IMR-90 (cell line): ENCODE data around the gene NLGN2. TPM values are rescaled to one million over a fixed set of nuclear protein-coding genes. Genes with fewer than 3 reads are reported as not detected.

Source experiments
- ATAC-seq: fragments of 200-7000 bp; cut with Tn5 transposase; 2 replicates; pipeline ENCODE4 v1.9.1; 2020; ENCODE audit warnings: low read depth, mild to moderate bottlenecking, moderate library complexity
- BruUV-seq: library from RNA; stranded (reverse); fragments of 400-500 nt; replicated peaks from 2 replicates; lab custom pipeline; 2021; lab: Mats Ljungman, UMichigan
- CTCF ChIA-PET: fragments of 300-600 bp; formaldehyde crosslinking; extraction: SDS; loops from one replicate; lab custom pipeline; 2021; ENCODE audit warnings: antibody characterized with exemption; lab: Yijun Ruan, JAX
- POLR2A ChIA-PET: fragments of 300-600 bp; sonication (Branson Sonifier 250); formaldehyde crosslinking; loops from one replicate; lab custom pipeline; 2022; ENCODE audit warnings: antibody characterized with exemption; ENCODE audit not compliant: unreplicated experiment; lab: Charles Lee
- DNase-seq: peaks from one replicate; pipeline ENCODE4 v3.0.0; 2013
- H2AFZ ChIP-seq: replicated peaks from 2 replicates; pipeline ENCODE3; 2013; ENCODE audit warnings: low read length, mild to moderate bottlenecking; ENCODE audit not compliant: poor library complexity
- H2AK5ac ChIP-seq: 2 replicates; pipeline ENCODE4 v1.6.1; 2013; ENCODE audit warnings: low read depth, low read length, inconsistent platforms
- H2AK9ac ChIP-seq: replicated peaks from 2 replicates; pipeline ENCODE3; 2013; ENCODE audit warnings: mild to moderate bottlenecking, low read depth, low read length, moderate library complexity; ENCODE audit not compliant: poor library complexity
- H2BK120ac ChIP-seq: 2 replicates; pipeline ENCODE4 v1.6.1; 2013; ENCODE audit warnings: low read depth, low read length, inconsistent platforms
- H2BK15ac ChIP-seq: 3 replicates; pipeline ENCODE4 v1.6.1; 2013; ENCODE audit warnings: low read depth, low read length, inconsistent platforms
- H2BK20ac ChIP-seq: 2 replicates; pipeline ENCODE4 v1.6.1; 2013; ENCODE audit warnings: low read depth, mild to moderate bottlenecking, inconsistent platforms, low read length, moderate library complexity
- H2BK5ac ChIP-seq: 2 replicates; pipeline ENCODE4 v1.6.1; 2013; ENCODE audit warnings: mild to moderate bottlenecking, low read depth, low read length, inconsistent platforms; ENCODE audit not compliant: poor library complexity, severe bottlenecking
- H3K14ac ChIP-seq: replicated peaks from 2 replicates; pipeline ENCODE4 v1.6.1; 2013; ENCODE audit warnings: low read depth, low read length, inconsistent platforms
- H3K18ac ChIP-seq: 2 replicates; pipeline ENCODE4 v1.6.1; 2013; ENCODE audit warnings: low read depth, low read length, control low read depth
- H3K23ac ChIP-seq: 2 replicates; pipeline ENCODE4 v1.6.1; 2013; ENCODE audit warnings: low read depth, low read length, inconsistent platforms
- H3K27ac ChIP-seq: 2 replicates; pipeline ENCODE4 v1.5.1; 2013; ENCODE audit warnings: mild to moderate bottlenecking, control low read depth, low read length; ENCODE audit not compliant: insufficient read depth
- H3K27me3 ChIP-seq: 2 replicates; pipeline ENCODE4 v1.6.1; 2013; ENCODE audit warnings: low read length; ENCODE audit not compliant: control insufficient read depth, insufficient read depth
- H3K36me3 ChIP-seq: 2 replicates; pipeline ENCODE4 v1.6.1; 2013; ENCODE audit warnings: low read length, mixed read lengths; ENCODE audit not compliant: control insufficient read depth, insufficient read depth
- H3K4ac ChIP-seq: 2 replicates; pipeline ENCODE4 v1.6.1; 2013; ENCODE audit warnings: low read depth, low read length, inconsistent platforms
- H3K4me1 ChIP-seq: 2 replicates; pipeline ENCODE4 v1.6.1; 2013; ENCODE audit warnings: low read length, mixed read lengths; ENCODE audit not compliant: control insufficient read depth, insufficient read depth
- H3K4me2 ChIP-seq: 2 replicates; pipeline ENCODE4 v1.6.1; 2013; ENCODE audit warnings: low read depth, mild to moderate bottlenecking, control low read depth, low read length, moderate library complexity
- H3K4me3 ChIP-seq: 2 replicates; pipeline ENCODE4 v1.5.1; 2013; ENCODE audit warnings: low read depth, mild to moderate bottlenecking, control low read depth, low read length, moderate library complexity; ENCODE audit not compliant: insufficient read depth
- H3K56ac ChIP-seq: 2 replicates; pipeline ENCODE4 v1.6.1; 2013; ENCODE audit warnings: low read length, inconsistent platforms; ENCODE audit not compliant: insufficient read depth; ENCODE audit errors: extremely low read depth
- H3K79me1 ChIP-seq, 2 experiments: 2 replicates each; pipeline ENCODE4 v1.6.1; 2013; ENCODE audit warnings: low read length in 2 of 2, inconsistent platforms in 1 of 2, low read depth in 1 of 2
- H3K9ac ChIP-seq: 2 replicates; pipeline ENCODE4 v1.6.1; 2013; ENCODE audit warnings: low read depth, low read length, control low read depth
- H3K9me1 ChIP-seq: 2 replicates; pipeline ENCODE4 v1.6.1; 2013; ENCODE audit warnings: low read length, inconsistent platforms; ENCODE audit not compliant: insufficient read depth
- H3K9me3 ChIP-seq: 2 replicates; pipeline ENCODE4 v1.6.1; 2013; ENCODE audit warnings: low read length; ENCODE audit not compliant: control insufficient read depth, insufficient read depth
- H4K20me1 ChIP-seq: 2 replicates; pipeline ENCODE4 v1.6.1; 2013; ENCODE audit warnings: low read length, inconsistent platforms; ENCODE audit not compliant: insufficient read depth
- H4K5ac ChIP-seq: 2 replicates; pipeline ENCODE4 v1.6.1; 2013; ENCODE audit warnings: mild to moderate bottlenecking, low read depth, low read length, control low read depth
- H4K8ac ChIP-seq, 2 experiments: 2 replicates each; pipeline ENCODE4 v1.6.1; 2013; ENCODE audit warnings: low read depth in 2 of 2, low read length in 2 of 2, control low read depth in 1 of 2, inconsistent platforms in 1 of 2
- H4K91ac ChIP-seq: 2 replicates; pipeline ENCODE4 v1.6.1; 2013; ENCODE audit warnings: low read depth, low read length, inconsistent platforms; ENCODE audit not compliant: insufficient read depth
- BHLHE40 ChIP-seq: fragments of 150-350 bp; IDR thresholded peaks from 2 replicates; pipeline ENCODE4 v1.6.1; 2016; ENCODE audit warnings: mild to moderate bottlenecking, low read depth, low read length
- CEBPB ChIP-seq: IDR thresholded peaks from 2 replicates; pipeline ENCODE4 v1.6.1; 2012; ENCODE audit warnings: low read depth, low read length, improper control_type of control experiment
- CHD1 ChIP-seq: IDR thresholded peaks from 2 replicates; pipeline ENCODE4 v1.6.1; 2012; ENCODE audit warnings: low read depth, low read length, improper control_type of control experiment
- FOS ChIP-seq: fragments of 150-350 bp; IDR thresholded peaks from 2 replicates; pipeline ENCODE4 v1.6.1; 2016; ENCODE audit warnings: low read depth, low read length
- MAFK ChIP-seq: IDR thresholded peaks from 2 replicates; pipeline ENCODE4 v1.6.1; 2012; ENCODE audit warnings: low read depth, low read length, improper control_type of control experiment
- MAZ ChIP-seq: IDR thresholded peaks from 2 replicates; pipeline ENCODE4 v1.6.1; 2012; ENCODE audit warnings: low read depth, mild to moderate bottlenecking, low read length, improper control_type of control experiment, moderate library complexity, borderline replicate concordance
- NFE2L2 ChIP-seq: fragments of 150-350 bp; IDR thresholded peaks from 2 replicates; pipeline ENCODE4 v1.6.1; 2016; ENCODE audit warnings: low read depth, mild to moderate bottlenecking, low read length
- POLR2A ChIP-seq: IDR thresholded peaks from 2 replicates; pipeline ENCODE4 v1.6.1; 2012; ENCODE audit warnings: mild to moderate bottlenecking, low read depth, low read length
- RAD21 ChIP-seq: IDR thresholded peaks from 2 replicates; pipeline ENCODE4 v1.6.1; 2012; ENCODE audit warnings: low read length, improper control_type of control experiment
- RFX5 ChIP-seq: IDR thresholded peaks from 2 replicates; pipeline ENCODE4 v1.8.0; 2012; ENCODE audit warnings: low read depth, mild to moderate bottlenecking, low read length, moderate library complexity
- SMC3 ChIP-seq: fragments of 150-350 bp; IDR thresholded peaks from 2 replicates; pipeline ENCODE4 v1.6.1; 2016; ENCODE audit warnings: low read depth, mild to moderate bottlenecking, antibody characterized with exemption, low read length, moderate library complexity
- WGBS, 2 experiments: methylation state at CpG; one replicate each; pipeline versions ENCODE4 v1.1.5 to v1.1.7; 2013; ENCODE audit warnings: missing lambda C conversion rate in 2 of 2; ENCODE audit not compliant: insufficient read length in 1 of 2; ENCODE audit errors: extremely low coverage in 2 of 2; 5-methylcytosine and 5-hydroxymethylcytosine counted together
- dilution Hi-C: fragments of 300-500 bp; cut with HindIII; formaldehyde crosslinking; loops from one replicate; pipeline ENCODE4 v1.14.3; 2018; ENCODE audit warnings: low sequenced_read_pairs; ENCODE audit not compliant: unreplicated experiment
- in situ Hi-C: fragments of 300-500 bp; cut with MboI; formaldehyde crosslinking; loops from 3 replicates; pipeline ENCODE4 v1.14.3; 2019; ENCODE audit warnings: low sequenced_read_pairs, inconsistent platforms, mixed read lengths
- intact Hi-C: fragments of 100-400 bp; cut with micrococcal nuclease; formaldehyde crosslinking; loops from 2 replicates; pipeline ENCODE4 v1.10.0; 2022
- polyA plus RNA-seq, 3 experiments: library from polyadenylated mRNA; depleted of rRNA; stranded (reverse); fragments of >200 nt; gene quantifications; 2 replicates each; pipeline ENCODE4 v1.2.3, GENCODE V29; 2012; ENCODE audit warnings: low replicate concordance in 1 of 3
- total RNA-seq: library from RNA; depleted of rRNA; stranded (reverse); fragments of >200 nt; gene quantifications from 2 replicates; pipeline ENCODE4 v1.2.3, GENCODE V29; 2012
- TF ChIP-seq, protein P1 (sequence below): fragments of 150-350 bp; IDR thresholded peaks from 2 replicates; pipeline ENCODE4 v1.6.1; 2017; ENCODE audit warnings: mild to moderate bottlenecking, antibody characterized with exemption, low read length, low read depth
- TF ChIP-seq, protein P2 (sequence below): conservative IDR thresholded peaks from 2 replicates; pipeline ENCODE4 v1.5.1; 2012; ENCODE audit warnings: mild to moderate bottlenecking, low read depth, low read length, improper control_type of control experiment
- TF ChIP-seq, protein P3 (sequence below): fragments of 150-350 bp; IDR thresholded peaks from 2 replicates; pipeline ENCODE4 v1.6.1; 2016; ENCODE audit warnings: low read depth, mild to moderate bottlenecking, low read length, moderate library complexity, borderline replicate concordance

NLGN2 gene
- total and polyA plus RNA-seq, 2 of the 4 experiments (the other 2 are of a cell fraction) = 1.8 to 38.1 TPM

- ChIA-PET POLR2A (no interaction called here), CTCF (no interaction called here)
- in situ Hi-C loops (no loop called here), intact Hi-C loops (loop anchor here (5.0 kb wide), 1 partner anchor 87 kb away; the partner anchor contains the start of gene KCTD11), dilution Hi-C loops (no loop called here)
- peaks cover 3% of the 10 kb centered on the region; the same call in 1 of the 2 replicates for H4K20me1 ChIP-seq
- H3K9me1 ChIP-seq = 0 out of 2 replicates have a peak, but pooled peaks cover 5% of the 10 kb centered on the region
- no peak within 1 kb of the TSS; the same call in 1 of the 2 replicates for H3K27ac ChIP-seq
- peak within 1 kb of the TSS; percentile 97 for H4K5ac ChIP-seq
- H2BK15ac ChIP-seq = peak within 1 kb of the TSS; percentile 61; the same call in 1 of the 3 replicates
- no peaks in the 10 kb centered on the region for H3K9me3 ChIP-seq
- 0% methylated on average over 11 of the region's 50 CpGs; no CpG with 5 or more reads in 1 of the 2 experiments for WGBS, 2 experiments
- H3K18ac ChIP-seq = peak within 1 kb of the TSS; percentile 65
- peak within 1 kb of the TSS; percentile 93 for H2AK9ac ChIP-seq
- peak within 1 kb of the TSS; percentile 78 for H3K4ac ChIP-seq
- no peak within 1 kb of the TSS for H2BK5ac ChIP-seq
- H3K79me1 ChIP-seq = peaks cover 0 to 2% of the 10 kb centered on the region in 2 experiments; a peak in 1 of 4 replicates
- peak within 1 kb of the TSS; percentile 84 to 94 for H4K8ac ChIP-seq
- peak within 1 kb of the TSS; percentile 67 for H3K9ac ChIP-seq
- H3K56ac ChIP-seq = no peak within 1 kb of the TSS; the same call in 1 of the 2 replicates
- DNase-seq = no peak
- H2AFZ ChIP-seq = peak within 1 kb of the TSS; percentile 84
- no peaks in the 10 kb centered on the region for H3K36me3 ChIP-seq
- ATAC-seq = no peak
- peak within 1 kb of the TSS; percentile 68 for H2AK5ac ChIP-seq
- H4K91ac ChIP-seq = peak within 1 kb of the TSS; percentile 74; the same call in 1 of the 2 replicates
- no peak within 1 kb of the TSS for H2BK20ac ChIP-seq
- H3K4me1 ChIP-seq = peaks cover 13% of the 10 kb centered on the region
- no TSS peak for BruUV-seq
- no peak within 1 kb of the TSS; the same call in 1 of the 2 replicates for H2BK120ac ChIP-seq
- H3K23ac ChIP-seq = peak within 1 kb of the TSS; percentile 75; the same call in 1 of the 2 replicates
- H3K27me3 ChIP-seq = peaks cover 34% of the 10 kb centered on the region
- peak within 1 kb of the TSS; percentile 80 for H3K4me2 ChIP-seq
- H3K4me3 ChIP-seq = peak within 1 kb of the TSS; percentile 48
- H3K14ac ChIP-seq = peak within 1 kb of the TSS; percentile 69; the same call in 1 of the 2 replicates
- TF ChIP-seq SMC3 (no peak), POLR2A (no peak), FOS (no peak), RFX5 (no peak), CHD1 (no peak), NFE2L2 (no peak), RAD21 (no peak), BHLHE40 (no peak), MAFK (no peak), CEBPB (no peak), MAZ (no peak; the same call in 1 of the 2 replicates)
- TF ChIP-seq, protein P1, sequence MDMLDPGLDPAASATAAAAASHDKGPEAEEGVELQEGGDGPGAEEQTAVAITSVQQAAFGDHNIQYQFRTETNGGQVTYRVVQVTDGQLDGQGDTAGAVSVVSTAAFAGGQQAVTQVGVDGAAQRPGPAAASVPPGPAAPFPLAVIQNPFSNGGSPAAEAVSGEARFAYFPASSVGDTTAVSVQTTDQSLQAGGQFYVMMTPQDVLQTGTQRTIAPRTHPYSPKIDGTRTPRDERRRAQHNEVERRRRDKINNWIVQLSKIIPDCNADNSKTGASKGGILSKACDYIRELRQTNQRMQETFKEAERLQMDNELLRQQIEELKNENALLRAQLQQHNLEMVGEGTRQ = no peak
- TF ChIP-seq, protein P2, sequence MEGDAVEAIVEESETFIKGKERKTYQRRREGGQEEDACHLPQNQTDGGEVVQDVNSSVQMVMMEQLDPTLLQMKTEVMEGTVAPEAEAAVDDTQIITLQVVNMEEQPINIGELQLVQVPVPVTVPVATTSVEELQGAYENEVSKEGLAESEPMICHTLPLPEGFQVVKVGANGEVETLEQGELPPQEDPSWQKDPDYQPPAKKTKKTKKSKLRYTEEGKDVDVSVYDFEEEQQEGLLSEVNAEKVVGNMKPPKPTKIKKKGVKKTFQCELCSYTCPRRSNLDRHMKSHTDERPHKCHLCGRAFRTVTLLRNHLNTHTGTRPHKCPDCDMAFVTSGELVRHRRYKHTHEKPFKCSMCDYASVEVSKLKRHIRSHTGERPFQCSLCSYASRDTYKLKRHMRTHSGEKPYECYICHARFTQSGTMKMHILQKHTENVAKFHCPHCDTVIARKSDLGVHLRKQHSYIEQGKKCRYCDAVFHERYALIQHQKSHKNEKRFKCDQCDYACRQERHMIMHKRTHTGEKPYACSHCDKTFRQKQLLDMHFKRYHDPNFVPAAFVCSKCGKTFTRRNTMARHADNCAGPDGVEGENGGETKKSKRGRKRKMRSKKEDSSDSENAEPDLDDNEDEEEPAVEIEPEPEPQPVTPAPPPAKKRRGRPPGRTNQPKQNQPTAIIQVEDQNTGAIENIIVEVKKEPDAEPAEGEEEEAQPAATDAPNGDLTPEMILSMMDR = no peak
- TF ChIP-seq, protein P3, sequence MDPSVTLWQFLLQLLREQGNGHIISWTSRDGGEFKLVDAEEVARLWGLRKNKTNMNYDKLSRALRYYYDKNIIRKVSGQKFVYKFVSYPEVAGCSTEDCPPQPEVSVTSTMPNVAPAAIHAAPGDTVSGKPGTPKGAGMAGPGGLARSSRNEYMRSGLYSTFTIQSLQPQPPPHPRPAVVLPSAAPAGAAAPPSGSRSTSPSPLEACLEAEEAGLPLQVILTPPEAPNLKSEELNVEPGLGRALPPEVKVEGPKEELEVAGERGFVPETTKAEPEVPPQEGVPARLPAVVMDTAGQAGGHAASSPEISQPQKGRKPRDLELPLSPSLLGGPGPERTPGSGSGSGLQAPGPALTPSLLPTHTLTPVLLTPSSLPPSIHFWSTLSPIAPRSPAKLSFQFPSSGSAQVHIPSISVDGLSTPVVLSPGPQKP = no peak
These were observed 31.9 kb downstream of the NLGN2 start, which contains the start of gene FGF11 for GRCh38 chr17:7439462-7440112. Gene FGF11 (plus strand): TSS chr17:7439512. CDS start chr17:7439621, 109 bp downstream.
